ENCODE results near the gene KLHL6. TPM values are rescaled to one million over a fixed set of nuclear protein-coding genes. Genes with fewer than 3 reads are reported as not detected.

Gene KLHL6
- total RNA-seq, 1 experiment from 2014 or later, result 0.11 TPM

- no peak for TF ChIP-seq ZNF512 (CRISPR knock-in tag; IDR thresholded peaks at IDR 0.05; ENCODE audit: borderline replicate concordance)
- TF ChIP-seq ZNF263 (CRISPR knock-in tag; IDR thresholded peaks at IDR 0.05; ENCODE audit: low read depth), result no peak
- TF ChIP-seq ZNF281 (CRISPR knock-in tag; IDR thresholded peaks at IDR 0.05), result no peak
These were observed 110.8 kb downstream of the KLHL6 start (continued) for GRCh38 chr3:183444748-183445147.

- no peaks in the 10 kb centered on the region for H3K27me3 Mint-ChIP-seq (ENCODE audit: low read depth)
- peaks cover 21% of the 10 kb centered on the region for H3K4me1 Mint-ChIP-seq
- ChIA-PET CTCF (no interaction called here), POLR2A (no interaction called here)
- peaks cover 23% of the 10 kb centered on the region for H3K36me3 Mint-ChIP-seq
- TF ChIP-seq ELF4 (CRISPR knock-in tag; IDR thresholded peaks at IDR 0.05; ENCODE audit: low read depth) (no peak), NR1H2 (CRISPR knock-in tag; IDR thresholded peaks at IDR 0.05) (no peak), KAT7 (CRISPR knock-in tag; IDR thresholded peaks at IDR 0.05; ENCODE audit: borderline replicate concordance) (no peak), AR (CRISPR knock-in tag; IDR thresholded peaks at IDR 0.05) (no peak), AFF4 (CRISPR knock-in tag; IDR thresholded peaks at IDR 0.05; ENCODE audit: borderline replicate concordance) (no peak), NR2C2 (CRISPR knock-in tag; IDR thresholded peaks at IDR 0.05) (no peak)
- H3K9me3 Mint-ChIP-seq, result peaks cover 30% of the 10 kb centered on the region
- DNase-seq (ENCODE audit: low spot score), result no peak
- H3K27ac Mint-ChIP-seq, result no peak overlapping the region
- no peak overlapping the region for H3K4me3 Mint-ChIP-seq
- ATAC-seq, result no peak
These were observed 111.8 kb downstream of the KLHL6 start for GRCh38 chr3:183443395-183444385.

GRCh38 chr3:183442994-183443393 is 112.5 kb downstream of the KLHL6 start:
- Mint-ChIP-seq H3K4me3 (no peak overlapping the region), H3K9me3 (peaks cover 30% of the 10 kb centered on the region), H3K4me1 (peaks cover 17% of the 10 kb centered on the region), H3K36me3 (peaks cover 23% of the 10 kb centered on the region), H3K27ac (no peak overlapping the region), H3K27me3 (ENCODE audit: low read depth) (no peaks in the 10 kb centered on the region)
- ChIA-PET POLR2A (no interaction called here), CTCF (no interaction called here)
- DNase-seq (ENCODE audit: low spot score) (no peak), ATAC-seq (no peak)
- TF ChIP-seq SOX15 (CRISPR knock-in tag; IDR thresholded peaks at IDR 0.05), result no peak
- TF ChIP-seq ATF1 (CRISPR knock-in tag; IDR thresholded peaks at IDR 0.05), result no peak
- no peak for TF ChIP-seq HMGA2 (CRISPR knock-in tag; IDR thresholded peaks at IDR 0.05)
- TF ChIP-seq ELF4 (CRISPR knock-in tag; IDR thresholded peaks at IDR 0.05; ENCODE audit: low read depth), result no peak
- no peak for TF ChIP-seq STAT6 (CRISPR knock-in tag; conservative IDR thresholded peaks at IDR 0.05; ENCODE audit: low read depth)
- no peak for TF ChIP-seq PREB (CRISPR knock-in tag; IDR thresholded peaks at IDR 0.05; ENCODE audit: borderline replicate concordance)
- TF ChIP-seq GTF2I (CRISPR knock-in tag; conservative IDR thresholded peaks at IDR 0.05), result no peak
